MV-4-11 (cell line): Measurements from ENCODE around the gene WDTC1.
A peak's percentile ranks its signal among the peaks of the same experiment; 100 is the strongest.

Source experiments
- DNase-seq: peaks from one replicate; lab custom pipeline; 2025; lab: John Stamatoyannopoulos, UW

WDTC1 gene

GRCh38 chr1:27301582-27302199, 67.3 kb downstream of the WDTC1 start:
- DNase-seq = no peak

DNA sequence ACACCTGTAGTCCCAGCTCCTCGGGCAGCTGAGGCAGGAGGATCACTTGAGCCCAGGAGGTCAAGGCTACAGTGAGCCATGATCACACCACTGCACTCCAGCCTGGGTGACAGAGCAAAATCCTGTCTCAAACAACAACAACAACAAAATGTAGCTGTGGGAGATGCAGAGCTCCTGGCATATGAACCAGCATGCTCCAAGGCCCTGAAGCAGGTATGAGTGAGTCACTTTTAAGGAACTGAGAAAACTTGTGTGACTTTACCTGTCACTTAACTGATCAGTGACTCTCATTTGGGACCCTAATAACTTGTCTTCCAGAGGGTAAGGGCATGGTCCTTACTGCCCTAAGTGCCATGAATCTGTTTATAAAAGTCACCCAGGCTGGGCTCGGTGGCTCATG, 68.2 kb downstream of the WDTC1 start:
- no peak for DNase-seq

DNA sequence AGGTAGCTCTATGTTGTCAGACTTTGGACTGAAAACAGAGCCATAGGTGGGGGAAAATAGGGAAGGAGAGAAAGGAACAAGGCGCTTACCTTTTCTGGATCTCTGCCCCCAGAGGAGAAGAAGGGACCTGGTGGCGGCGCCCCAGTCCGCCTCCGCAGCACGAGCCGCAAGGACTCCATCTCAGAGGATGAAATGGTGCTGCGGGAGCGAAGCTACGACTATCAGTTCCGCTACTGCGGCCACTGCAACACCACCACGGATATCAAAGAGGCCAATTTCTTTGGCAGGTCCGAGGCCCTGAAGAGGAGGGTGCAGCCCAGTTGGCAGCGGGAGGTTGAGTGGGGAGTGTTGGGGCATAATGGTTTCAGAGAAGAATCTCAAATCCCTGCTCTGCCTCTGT, 69.1 kb downstream of the WDTC1 start:
- no peak for DNase-seq

GRCh38 chr1:27306071-27306470, 71.6 kb downstream of the WDTC1 start:
- no peak for DNase-seq

DNA sequence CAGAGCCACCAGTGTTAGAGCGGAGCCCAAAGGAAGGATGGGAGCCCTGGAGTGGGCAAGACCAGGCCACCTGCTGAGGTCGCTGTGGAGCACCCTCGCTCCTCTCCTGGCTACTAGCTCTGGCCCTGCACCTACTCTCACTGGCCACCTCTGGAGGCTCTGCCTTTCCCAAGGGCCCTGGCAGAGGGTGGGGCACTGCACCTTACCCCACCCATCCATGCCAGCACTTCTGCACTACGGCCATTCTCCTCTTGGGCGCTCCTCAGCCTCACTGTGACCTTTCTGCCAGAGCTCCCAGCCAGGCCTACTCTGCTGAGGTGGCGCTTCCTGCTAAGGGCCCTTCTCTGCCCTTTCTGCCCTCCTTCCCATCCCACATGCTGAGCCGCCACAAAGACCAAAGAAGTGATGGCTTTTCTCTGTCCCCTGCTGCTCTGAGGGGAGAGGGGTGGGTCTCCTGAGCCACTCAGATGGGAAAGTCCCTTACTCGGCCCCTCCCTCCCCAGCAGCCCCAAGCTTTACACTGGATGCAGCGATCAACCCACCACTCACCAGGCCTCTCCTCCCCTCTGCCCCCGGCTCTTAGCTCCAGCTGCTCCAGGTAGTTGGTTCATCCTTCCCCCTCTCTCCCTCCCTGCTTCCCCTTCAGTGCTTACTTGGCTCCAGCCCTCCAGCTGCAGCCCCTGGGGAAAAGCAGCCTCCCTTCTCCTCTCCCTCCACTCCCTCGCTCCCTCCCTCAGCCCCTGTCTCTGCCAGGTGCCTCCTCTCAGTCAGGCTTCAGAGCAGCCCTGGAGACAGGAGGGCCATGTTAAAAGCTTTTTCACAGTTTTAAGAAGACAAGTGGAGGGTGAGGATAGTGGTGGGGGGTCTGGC, 72.7 kb downstream of the WDTC1 start:
- DNase-seq = no peak

- no peak for DNase-seq
Observed at GRCh38 chr1:27307874-27308598, 73.6 kb downstream of the WDTC1 start.

DNA sequence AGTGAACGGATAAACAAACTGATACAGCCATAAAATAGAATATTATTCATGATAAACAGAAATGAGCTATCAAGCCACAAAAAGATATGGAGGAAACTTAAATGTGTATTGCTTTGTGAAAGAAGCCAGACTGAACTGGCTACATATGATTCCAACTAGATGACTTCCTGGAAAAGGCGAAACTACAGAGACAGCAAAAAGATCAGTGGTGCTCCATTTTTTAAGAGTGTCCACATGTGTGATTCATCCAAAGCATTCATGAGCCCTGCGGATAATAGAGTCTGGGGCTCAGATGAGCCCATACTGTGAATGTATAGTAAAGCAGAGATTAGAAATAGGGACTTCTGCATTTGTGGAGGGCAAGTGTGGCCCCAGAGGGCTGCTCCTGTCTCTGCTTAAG, 79.7 kb downstream of the WDTC1 start:
- no peak for DNase-seq

DNA sequence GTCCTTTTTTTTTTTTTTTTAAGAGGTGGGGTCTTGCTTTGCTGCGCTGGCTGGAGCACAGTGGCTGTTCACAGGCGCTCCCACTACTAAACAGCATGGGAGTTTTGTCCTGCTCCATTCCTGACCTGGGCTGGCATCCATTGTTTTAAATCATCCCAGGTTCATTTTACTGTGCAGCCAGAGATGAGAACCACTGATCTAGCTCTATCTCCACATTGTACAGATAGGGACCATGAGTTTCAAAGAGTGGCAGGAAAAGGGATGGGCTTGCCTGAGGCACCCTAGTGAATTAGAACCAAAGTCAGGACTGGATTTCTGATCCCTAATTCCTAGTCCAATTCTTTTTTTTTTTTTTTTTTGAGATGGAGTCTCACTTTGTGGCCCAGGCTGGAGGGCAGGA, 80.3 kb downstream of the WDTC1 start:
- DNase-seq = no peak

- DNase-seq = no peak
Observed at GRCh38 chr1:27316860-27317259, 82.4 kb downstream of the WDTC1 start.

DNA sequence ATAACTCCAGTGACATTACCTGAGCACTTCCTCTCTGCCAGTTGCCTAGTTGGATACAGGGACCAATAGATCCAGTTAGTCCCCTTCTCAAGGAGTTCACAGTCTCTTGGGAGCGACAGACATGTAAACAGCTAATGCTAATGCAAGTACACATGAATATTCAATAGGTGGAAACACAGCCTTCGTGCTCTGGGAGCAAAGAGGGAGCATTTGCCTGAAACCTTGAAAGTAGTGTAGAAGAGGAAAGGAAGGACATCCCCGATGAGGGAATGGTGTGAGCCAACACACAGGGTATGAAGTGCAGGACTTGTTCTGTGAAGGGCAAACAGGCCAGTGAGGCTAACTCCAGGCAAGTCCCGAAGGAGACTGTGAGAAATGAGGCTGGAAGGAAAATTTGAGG, 83.7 kb downstream of the WDTC1 start:
- no peak for DNase-seq

GRCh38 chr1:27318596-27318995, 84.2 kb downstream of the WDTC1 start:
- no peak for DNase-seq

DNA sequence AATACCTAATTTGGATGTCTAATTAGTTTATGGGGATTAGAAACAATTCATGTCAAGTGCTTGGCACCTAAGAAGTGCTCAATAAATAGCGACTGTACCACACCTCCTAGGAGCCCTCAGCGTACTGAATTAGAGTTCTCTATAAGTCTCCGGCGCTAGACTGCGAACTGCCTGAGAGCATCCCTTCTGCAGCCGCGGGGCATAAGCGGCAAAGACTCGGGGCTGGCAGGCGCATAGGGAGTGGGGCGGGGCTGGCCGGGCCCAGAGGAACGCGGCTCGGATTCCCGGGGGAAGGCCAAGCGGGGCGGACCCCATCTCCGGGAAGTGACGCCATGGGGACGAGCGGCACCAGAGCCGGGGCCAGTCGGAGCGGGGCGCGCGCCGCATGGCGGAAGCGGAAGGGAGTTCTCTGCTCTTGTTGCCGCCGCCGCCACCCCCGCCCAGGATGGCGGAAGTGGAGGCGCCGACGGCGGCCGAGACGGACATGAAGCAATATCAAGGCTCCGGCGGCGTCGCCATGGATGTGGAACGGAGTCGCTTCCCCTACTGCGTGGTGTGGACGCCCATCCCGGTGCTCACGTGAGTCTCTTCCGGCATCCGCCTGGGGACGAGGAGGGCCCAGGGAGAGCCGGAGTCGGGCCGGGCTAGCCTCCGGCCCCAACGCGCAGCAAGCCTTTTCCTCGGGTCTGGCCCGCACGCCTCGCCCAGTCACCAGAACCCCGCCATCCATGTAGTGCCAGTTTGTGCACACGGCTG, 87.6 kb downstream of the WDTC1 start, which contains the start of gene TMEM222:
TSS of gene TMEM222 (plus strand) at position 351 of the 756 bp plus-strand sequence. CDS start at position 386, 35 bp downstream.
- DNase-seq = peak; percentile 97

DNA sequence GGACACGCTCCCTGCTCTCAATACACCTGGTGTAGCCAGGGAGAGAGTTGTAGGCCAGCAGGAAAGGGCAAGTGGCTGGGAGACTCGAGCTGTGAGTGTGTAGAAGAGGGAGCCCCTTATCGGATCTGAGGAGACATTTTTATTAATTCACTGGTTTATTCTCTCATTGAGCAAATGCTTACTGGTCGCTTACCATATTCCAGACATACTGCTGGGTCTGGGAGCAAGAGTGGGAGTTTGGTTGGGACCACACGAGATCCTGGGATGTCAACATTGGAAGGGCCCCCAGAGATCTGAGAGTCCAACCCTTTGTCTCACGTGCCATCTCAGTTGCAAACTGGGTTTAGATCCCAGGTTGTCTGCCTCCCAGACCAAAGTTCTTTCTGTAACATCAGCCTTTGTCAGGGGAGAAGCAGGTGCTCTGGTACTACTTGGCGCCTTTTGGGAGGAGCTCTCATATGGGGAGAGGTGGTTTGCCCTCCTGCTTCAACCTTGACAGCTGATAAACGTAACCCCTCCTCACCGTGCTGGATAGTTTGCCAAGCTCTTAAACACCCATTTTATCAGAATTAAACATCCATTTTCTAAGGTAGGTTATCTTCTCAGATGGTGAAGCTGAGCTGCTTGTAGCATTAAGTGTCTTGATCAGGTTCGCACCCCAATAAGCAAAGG, 88.3 kb downstream of the WDTC1 start:
- DNase-seq = no peak

- DNase-seq = no peak
Observed at GRCh38 chr1:27325286-27325685, 90.9 kb downstream of the WDTC1 start.

GRCh38 chr1:27327964-27328363, 93.5 kb downstream of the WDTC1 start:
- no peak for DNase-seq

- DNase-seq = no peak
Observed at GRCh38 chr1:27330786-27331185, 96.4 kb downstream of the WDTC1 start.

- no peak for DNase-seq
Observed at GRCh38 chr1:27331426-27331825, 97.0 kb downstream of the WDTC1 start.

GRCh38 chr1:27331922-27332321, 97.5 kb downstream of the WDTC1 start:
- no peak for DNase-seq

GRCh38 chr1:27332536-27333281, 98.3 kb downstream of the WDTC1 start:
- DNase-seq = no peak

- no peak for DNase-seq
Observed at GRCh38 chr1:27333717-27334279, 99.4 kb downstream of the WDTC1 start.
